NT2/D1 (cell line): ENCODE data around the gene SNRPD3.

Experiments
- SUZ12 ChIP-seq: IDR thresholded peaks from 2 replicates; pipeline ENCODE4 v1.6.1; 2011; ENCODE audit not compliant: insufficient read length, insufficient read depth; ENCODE audit errors: extremely low read depth
- YY1 ChIP-seq: IDR thresholded peaks from 2 replicates; pipeline ENCODE4 v1.6.1; 2011; ENCODE audit not compliant: insufficient read length, insufficient read depth

DNA sequence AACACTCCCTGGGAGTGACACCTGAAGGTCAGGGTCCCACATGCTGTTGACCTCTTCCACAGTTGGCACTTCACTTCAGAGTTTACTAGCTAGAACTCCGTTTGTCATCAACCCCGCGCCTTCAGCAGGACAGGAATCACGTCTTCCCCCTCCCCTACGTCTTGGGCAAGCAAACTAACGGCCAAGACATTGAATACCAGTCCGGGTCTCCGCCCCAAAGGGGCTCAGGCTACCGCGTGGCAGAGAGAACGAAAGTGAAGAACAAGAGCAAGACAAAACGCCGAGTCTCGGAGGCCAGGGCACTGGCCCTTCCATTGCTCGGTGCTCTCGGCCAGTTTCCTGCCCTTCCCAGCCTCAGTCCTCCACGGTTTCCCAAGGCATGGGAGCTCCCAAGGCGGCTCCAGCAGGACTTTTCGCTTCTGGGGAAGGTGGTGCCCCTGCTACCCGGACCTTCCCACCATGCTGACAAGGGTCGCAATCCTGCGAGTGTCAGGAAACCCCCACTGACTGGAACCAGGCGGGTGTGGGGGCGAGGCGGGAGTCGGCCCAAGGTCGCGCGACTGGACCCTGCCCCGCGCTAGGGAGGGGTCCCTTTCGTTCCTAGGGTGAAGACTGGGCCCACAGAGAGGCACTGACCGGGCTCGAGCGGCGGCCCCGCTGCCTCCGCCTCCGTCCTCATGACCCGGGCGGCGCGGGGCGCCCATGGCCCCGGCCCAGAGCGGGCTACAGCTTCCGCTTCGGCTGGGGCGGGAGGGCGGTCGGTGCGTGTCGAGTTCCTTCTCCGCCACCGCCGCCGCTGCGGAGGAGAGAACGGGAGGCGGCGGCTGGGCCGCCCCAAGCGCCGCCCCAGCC lies 1.3 kb upstream of the SNRPD3 start, which contains the start of gene GUCD1:
- TF ChIP-seq SUZ12 (no peak), YY1 (no peak)
